ENCODE data around the gene TUT1. TPM values are rescaled to one million over a fixed set of nuclear protein-coding genes. Genes with fewer than 3 reads are reported as not detected.

TUT1 gene
- total and polyA plus RNA-seq, 4 donors, result 10.8 to 21.9 (median 17.3) TPM

DNA sequence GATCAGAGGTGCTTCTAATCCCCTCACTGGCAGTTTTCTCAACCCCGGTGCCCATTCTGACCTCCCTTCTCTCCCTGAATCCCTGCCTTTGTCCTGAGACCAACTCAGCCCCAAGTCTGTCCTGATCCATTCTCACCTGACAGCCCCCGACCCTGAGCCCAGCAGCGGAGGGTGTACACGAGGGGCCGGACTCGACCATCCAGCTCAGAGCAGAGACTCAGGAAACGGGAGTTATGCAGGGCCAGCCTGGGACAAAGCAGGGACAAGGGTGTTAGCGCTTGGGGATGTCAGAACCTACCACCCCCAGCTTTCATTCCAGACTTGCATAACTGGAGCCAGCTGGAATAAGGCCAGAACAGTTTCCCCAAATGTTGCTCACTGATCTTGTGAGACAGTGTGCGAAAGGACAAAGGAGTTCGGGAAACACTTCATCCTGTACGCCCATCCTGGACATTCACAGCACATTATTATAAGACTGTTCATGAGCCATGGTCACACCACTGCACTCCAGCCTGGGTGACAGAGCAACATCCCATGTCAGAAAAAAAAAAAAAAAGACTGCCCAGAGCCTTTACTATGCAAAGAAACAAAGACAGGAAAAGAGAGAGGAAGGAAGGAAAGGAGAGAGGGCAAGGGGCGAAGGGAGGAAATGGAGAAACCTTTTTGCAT, 14.1 kb downstream of the TUT1 start:
- Histone ChIP-seq H3K27ac (ENCODE audit: low read depth in 1 of 2, low read length in 1 of 2) (peak overlapping the region; percentile 25 to 91), H3K9me3 (ENCODE audit: control insufficient read depth in 4 of 4, insufficient read depth in 3 of 4, low read length in 3 of 4) (no peaks in the 10 kb centered on the region), H3K36me3 (ENCODE audit: control insufficient read depth in 4 of 4, insufficient read depth in 4 of 4, low read length in 4 of 4) (peaks cover 2 to 27% (median 19%) of the 10 kb centered on the region in 4 donors), H3K4me3 (no peak overlapping the region), H3K27me3 (ENCODE audit: control insufficient read depth in 3 of 3, insufficient read depth in 3 of 3, low read length in 2 of 3) (no peaks in the 10 kb centered on the region), H3K9ac (ENCODE audit: insufficient read depth in 1 of 2, low read length in 2 of 2) (no peak overlapping the region), H3K4me1 (ENCODE audit: control insufficient read depth in 5 of 5, insufficient read depth in 5 of 5, low read length in 5 of 5) (peaks cover 0 to 24% (median 12%) of the 10 kb centered on the region in 5 donors)
- TF ChIP-seq, protein P1, sequence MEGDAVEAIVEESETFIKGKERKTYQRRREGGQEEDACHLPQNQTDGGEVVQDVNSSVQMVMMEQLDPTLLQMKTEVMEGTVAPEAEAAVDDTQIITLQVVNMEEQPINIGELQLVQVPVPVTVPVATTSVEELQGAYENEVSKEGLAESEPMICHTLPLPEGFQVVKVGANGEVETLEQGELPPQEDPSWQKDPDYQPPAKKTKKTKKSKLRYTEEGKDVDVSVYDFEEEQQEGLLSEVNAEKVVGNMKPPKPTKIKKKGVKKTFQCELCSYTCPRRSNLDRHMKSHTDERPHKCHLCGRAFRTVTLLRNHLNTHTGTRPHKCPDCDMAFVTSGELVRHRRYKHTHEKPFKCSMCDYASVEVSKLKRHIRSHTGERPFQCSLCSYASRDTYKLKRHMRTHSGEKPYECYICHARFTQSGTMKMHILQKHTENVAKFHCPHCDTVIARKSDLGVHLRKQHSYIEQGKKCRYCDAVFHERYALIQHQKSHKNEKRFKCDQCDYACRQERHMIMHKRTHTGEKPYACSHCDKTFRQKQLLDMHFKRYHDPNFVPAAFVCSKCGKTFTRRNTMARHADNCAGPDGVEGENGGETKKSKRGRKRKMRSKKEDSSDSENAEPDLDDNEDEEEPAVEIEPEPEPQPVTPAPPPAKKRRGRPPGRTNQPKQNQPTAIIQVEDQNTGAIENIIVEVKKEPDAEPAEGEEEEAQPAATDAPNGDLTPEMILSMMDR (IDR thresholded peaks at IDR 0.05; ENCODE audit: control extremely low read depth, extremely low read depth), result no peak
- ATAC-seq (ENCODE audit: insufficient read depth, low FRiP score), result no peak
- peak; percentile 40 to 76 (median 53) for DNase-seq
- WGBS, 2 donors, result 56 to 60% methylated on average over 12 of the region's 12 CpGs

DNA sequence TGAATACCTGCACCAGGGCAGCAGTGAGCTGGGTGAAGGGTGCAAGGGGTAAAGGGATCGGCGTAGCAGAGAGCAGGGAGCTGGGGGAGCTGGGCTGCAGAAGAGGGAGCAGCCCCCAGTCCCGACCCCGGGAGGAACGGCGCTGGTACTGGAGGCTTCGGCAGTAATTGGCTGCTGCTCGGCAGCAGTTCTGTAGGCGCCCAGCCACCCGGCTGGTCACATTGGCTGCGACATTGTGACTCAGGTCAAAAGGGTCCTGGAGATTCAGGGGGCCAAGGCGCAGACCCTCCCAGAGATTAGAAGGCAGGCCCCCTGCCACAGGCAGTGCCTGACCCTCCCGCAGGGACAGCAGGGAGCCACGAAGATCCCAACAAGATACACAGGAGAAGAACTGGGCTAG, 15.5 kb downstream of the TUT1 start:
- no peaks in the 10 kb centered on the region for H3K9me3 ChIP-seq (ENCODE audit: control insufficient read depth in 4 of 4, insufficient read depth in 3 of 4, low read length in 3 of 4)
- peak overlapping the region; percentile 13 to 91 for H3K27ac ChIP-seq (ENCODE audit: low read depth in 1 of 2, low read length in 1 of 2)
- DNase-seq (no peak), ATAC-seq (ENCODE audit: insufficient read depth, low FRiP score) (no peak)
- no peak overlapping the region for H3K4me3 ChIP-seq
- peaks cover 2 to 28% (median 24%) of the 10 kb centered on the region in 4 donors for H3K36me3 ChIP-seq (ENCODE audit: control insufficient read depth in 4 of 4, insufficient read depth in 4 of 4, low read length in 4 of 4)
- 84 to 89% methylated on average over 14 of the region's 14 CpGs for WGBS, 2 donors
- TF ChIP-seq, protein P1 (IDR thresholded peaks at IDR 0.05; ENCODE audit: control extremely low read depth, extremely low read depth), result no peak
- H3K4me1 ChIP-seq (ENCODE audit: control insufficient read depth in 5 of 5, insufficient read depth in 5 of 5, low read length in 5 of 5), result peaks cover 0 to 24% (median 15%) of the 10 kb centered on the region in 5 donors
- no peak overlapping the region for H3K9ac ChIP-seq (ENCODE audit: insufficient read depth in 1 of 2, low read length in 2 of 2)
- H3K27me3 ChIP-seq (ENCODE audit: control insufficient read depth in 3 of 3, insufficient read depth in 3 of 3, low read length in 2 of 3), result no peaks in the 10 kb centered on the region

DNA sequence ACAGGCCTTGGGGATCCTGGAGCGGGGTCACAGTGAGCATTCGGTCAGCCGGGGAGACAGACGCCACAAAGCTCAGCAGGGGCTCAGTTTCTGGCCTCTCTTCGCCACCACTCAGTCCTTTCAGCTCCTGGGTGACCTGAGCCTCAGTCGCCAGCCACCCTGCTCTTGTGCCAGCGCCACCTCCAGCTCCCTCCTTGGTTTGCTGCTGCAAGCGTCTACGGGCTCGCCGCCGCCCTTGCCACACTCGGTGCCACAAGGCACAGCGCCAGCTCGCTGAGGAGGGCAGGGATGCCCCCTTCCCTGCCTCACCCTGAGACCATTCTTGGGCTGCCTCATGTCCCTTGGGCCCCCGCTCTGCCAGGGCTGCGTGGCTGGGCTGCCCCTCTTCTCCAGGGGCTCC, 16.2 kb downstream of the TUT1 start:
- Histone ChIP-seq H3K9ac (ENCODE audit: insufficient read depth in 1 of 2, low read length in 2 of 2) (peak overlapping the region in 1 of 2 donors; percentile 81), H3K36me3 (ENCODE audit: control insufficient read depth in 4 of 4, insufficient read depth in 4 of 4, low read length in 4 of 4) (peaks cover 2 to 34% (median 26%) of the 10 kb centered on the region in 4 donors), H3K4me1 (ENCODE audit: control insufficient read depth in 5 of 5, insufficient read depth in 5 of 5, low read length in 5 of 5) (peaks cover 0 to 24% (median 15%) of the 10 kb centered on the region in 5 donors), H3K4me3 (no peak overlapping the region), H3K27ac (ENCODE audit: low read depth in 1 of 2, low read length in 1 of 2) (peak overlapping the region; percentile 91 to 92), H3K9me3 (ENCODE audit: control insufficient read depth in 4 of 4, insufficient read depth in 3 of 4, low read length in 3 of 4) (no peaks in the 10 kb centered on the region), H3K27me3 (ENCODE audit: control insufficient read depth in 3 of 3, insufficient read depth in 3 of 3, low read length in 2 of 3) (no peaks in the 10 kb centered on the region)
- no peak for ATAC-seq (ENCODE audit: insufficient read depth, low FRiP score)
- TF ChIP-seq, protein P1 (IDR thresholded peaks at IDR 0.05; ENCODE audit: control extremely low read depth, extremely low read depth), result no peak
- DNase-seq, result no peak
- 52 to 60% methylated on average over 16 to 17 of the region's 17 CpGs for WGBS, 2 donors

Data from lung (tissue), 12 donors.